T-cell (primary cell): ENCODE measurements around the gene CCNJL. TPM values are rescaled to one million over a fixed set of nuclear protein-coding genes. Genes with fewer than 3 reads are reported as not detected.

Experiments used
- ATAC-seq, 4 experiments: fragments of 200-7000 bp in 3 of 4; fragments of 150-1000 bp in 1 of 4; cut with Tn5 transposase; replicated peaks in 1 of 4; 1 replicate in 3 of 4; 2 replicates in 1 of 4; pipeline ENCODE4 v1.10.0; 2021; ENCODE audit warnings: moderate library complexity in 3 of 4, mild to moderate bottlenecking in 2 of 4, moderate number of reproducible peaks in 1 of 4
- CTCF ChIA-PET, 2 donors: fragments of 300-600 bp; sonication (Branson Sonifier 250); formaldehyde crosslinking; loops; one replicate each; lab custom pipeline; 2022; ENCODE audit warnings: antibody characterized with exemption in 2 of 2; lab: Charles Lee
- POLR2A ChIA-PET, 2 donors: fragments of 300-600 bp; sonication (Branson Sonifier 250); formaldehyde crosslinking; loops; one replicate each; lab custom pipeline; 2022; ENCODE audit warnings: antibody characterized with exemption in 2 of 2; lab: Charles Lee
- DNase-seq, 35 experiments: peaks; one replicate each; pipeline versions ENCODE4 v3.0.0 to v3.0.0-alpha.2; 2013 to 2023
- H3K27ac ChIP-seq: one replicate; pipeline ENCODE4 v1.5.1; 2013; ENCODE audit warnings: low read length
- H3K27me3 ChIP-seq, 2 experiments: replicated peaks in 1 of 2; 1 replicate in 1 of 2; 2 replicates in 1 of 2; pipeline versions ENCODE4 v1.6.1 to v1.7.0; 2013; ENCODE audit warnings: low read length in 1 of 2, mixed read lengths in 1 of 2; ENCODE audit not compliant: control insufficient read depth in 2 of 2, insufficient read depth in 2 of 2; ENCODE audit errors: extremely low read depth in 1 of 2
- H3K36me3 ChIP-seq, 2 donors: 1 replicate in 1 of 2; 2 replicates in 1 of 2; pipeline versions ENCODE4 v1.6.1 to v1.7.0; 2013; ENCODE audit warnings: low read length in 1 of 2; ENCODE audit not compliant: control insufficient read depth in 2 of 2, insufficient read depth in 1 of 2; ENCODE audit errors: extremely low read depth in 1 of 2
- H3K4me1 ChIP-seq, 2 experiments: 1 replicate in 1 of 2; 2 replicates in 1 of 2; pipeline versions ENCODE4 v1.6.1 to v1.7.0; 2013; ENCODE audit warnings: low read length in 2 of 2, mixed read lengths in 1 of 2; ENCODE audit not compliant: insufficient read depth in 2 of 2, control insufficient read depth in 1 of 2; ENCODE audit errors: extremely low read depth in 1 of 2
- H3K4me3 ChIP-seq, 2 donors: 1 replicate in 1 of 2; 2 replicates in 1 of 2; pipeline versions ENCODE4 v1.5.1 to v1.7.0; 2013; ENCODE audit warnings: mild to moderate bottlenecking in 2 of 2, low read length in 1 of 2, moderate library complexity in 1 of 2; ENCODE audit not compliant: control insufficient read depth in 1 of 2; ENCODE audit errors: extremely low read depth in 1 of 2
- H3K9me3 ChIP-seq: 2 replicates; pipeline ENCODE4 v1.7.0; 2013
- H3K27ac Mint-ChIP-seq, 2 donors: one replicate each; pipeline ENCODE4 v1.8.0; 2020 to 2021; ENCODE audit warnings: mild to moderate bottlenecking in 2 of 2, mixed read lengths in 2 of 2
- H3K27me3 Mint-ChIP-seq, 2 donors: one replicate each; pipeline ENCODE4 v1.8.0; 2021 to 2022; ENCODE audit warnings: mixed read lengths in 2 of 2
- H3K36me3 Mint-ChIP-seq: one replicate; pipeline ENCODE4 v1.8.0; 2021; ENCODE audit warnings: mixed read lengths
- H3K4me1 Mint-ChIP-seq, 3 donors: one replicate each; pipeline ENCODE4 v1.8.0; 2020 to 2022; ENCODE audit warnings: mixed read lengths in 3 of 3, mild to moderate bottlenecking in 1 of 3
- H3K4me3 Mint-ChIP-seq, 3 donors: one replicate each; pipeline ENCODE4 v1.8.0; 2020 to 2022; ENCODE audit warnings: mild to moderate bottlenecking in 3 of 3, mixed read lengths in 3 of 3, moderate library complexity in 3 of 3
- H3K9me3 Mint-ChIP-seq, 3 donors: one replicate each; pipeline ENCODE4 v1.8.0; 2020 to 2022; ENCODE audit warnings: mixed read lengths in 3 of 3
- WGBS: methylation state at CpG from one replicate; pipeline ENCODE4 v1.1.5; 2013; ENCODE audit warnings: missing lambda C conversion rate; ENCODE audit not compliant: insufficient coverage; 5-methylcytosine and 5-hydroxymethylcytosine counted together
- total RNA-seq, 35 experiments: library from RNA in 6 of 35; stranded (reverse) in 6 of 35; fragments of 120-200 nt in 1 of 35; gene quantifications; one replicate each; pipeline versions ENCODE4 v1.2.1 to v1.2.4 and lab custom pipeline; 2013 to 2026

CCNJL gene
- total RNA-seq, 5 donors from 2014 or later (not counting 1 experiment from before 2014, with no cell fraction given), result 0.33 to 0.41 (median 0.35) TPM; not detected in 2

GRCh38 chr5:160311491-160312133 lies 752 bp downstream of the CCNJL start:
- Mint-ChIP-seq H3K27ac (no peak overlapping the region), H3K4me1 (peaks cover 7 to 14% (median 10%) of the 10 kb centered on the region in 3 donors), H3K27me3 (peaks cover 54 to 57% of the 10 kb centered on the region in 2 donors), H3K4me3 (peak overlapping the region; percentile 31 to 62 (median 42)), H3K9me3 (no peaks in the 10 kb centered on the region), H3K36me3 (no peaks in the 10 kb centered on the region)
- ChIA-PET CTCF (interaction anchor here in 1 of 2 donors (0.5 kb wide), 1 partner anchor 85 kb away, joined by 3 read pairs; no protein-coding TSS in a partner anchor), POLR2A (no interaction called here)
- Histone ChIP-seq H3K27ac (no peak overlapping the region), H3K27me3 (peaks cover 0 to 29% of the 10 kb centered on the region in 2 experiments), H3K4me3 (peak overlapping the region in 1 of 2 donors; percentile 58), H3K9me3 (no peaks in the 10 kb centered on the region), H3K36me3 (no peaks in the 10 kb centered on the region), H3K4me1 (peaks cover 0 to 10% of the 10 kb centered on the region in 2 experiments)
- no peak for DNase-seq
- 2% methylated on average over 37 of the region's 45 CpGs for WGBS
- no peak for ATAC-seq

DNA sequence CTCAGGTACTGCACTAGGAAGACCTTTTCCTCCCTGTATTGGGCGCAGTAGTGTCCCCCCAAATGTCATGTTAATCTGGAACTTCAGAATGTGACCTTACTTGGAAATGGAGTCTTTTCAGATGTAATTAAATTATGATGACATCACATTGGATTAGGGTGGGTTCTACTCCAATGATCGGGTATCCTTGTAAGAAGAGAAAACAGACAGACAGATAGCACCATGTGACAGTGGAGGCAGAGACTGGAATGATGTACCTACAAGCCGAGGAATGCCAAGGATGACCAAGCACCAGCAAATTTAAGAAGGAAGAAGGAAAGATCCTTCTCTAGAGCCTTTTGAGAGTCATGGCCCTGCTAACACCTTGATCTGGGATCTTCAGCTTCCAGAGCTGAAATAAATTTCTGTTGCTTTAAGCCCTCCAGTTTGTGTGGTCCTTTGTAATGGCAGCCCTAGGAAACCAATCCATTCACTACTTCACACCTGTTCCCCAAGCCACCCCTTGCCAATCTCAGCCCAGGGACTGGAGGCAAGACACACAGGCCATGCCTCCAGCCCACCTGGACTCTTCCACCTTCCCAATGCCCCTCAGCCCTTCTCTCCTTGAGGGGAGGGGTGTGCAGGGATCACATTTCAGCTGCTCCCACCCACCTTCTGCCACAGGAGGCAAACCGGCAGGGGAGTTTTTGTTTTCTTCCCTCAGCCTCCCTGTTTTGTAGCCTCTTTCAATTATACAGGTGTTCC lies 1.6 kb downstream of the CCNJL start:
- ChIA-PET POLR2A (no interaction called here), CTCF (no interaction called here)
- H3K4me3 Mint-ChIP-seq, result no peak overlapping the region

DNA sequence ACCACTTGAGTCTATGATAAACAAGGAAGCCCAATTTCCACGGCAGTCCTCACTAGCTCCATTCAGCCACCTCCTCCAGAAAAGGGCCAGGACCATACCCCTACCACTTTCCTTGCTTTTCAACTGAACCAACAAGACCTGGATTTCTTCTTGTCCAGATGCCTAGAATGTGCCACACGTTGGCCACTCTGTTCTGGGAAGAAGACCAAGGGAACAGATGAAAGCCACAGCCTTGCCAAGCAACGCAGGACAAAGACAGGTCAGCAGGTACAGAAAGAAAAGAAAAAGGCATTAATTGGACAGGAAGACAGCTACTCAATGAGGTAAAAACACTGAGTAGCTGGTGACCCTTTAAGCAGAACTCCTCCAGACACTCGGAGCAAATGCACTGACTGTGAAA lies 2.2 kb downstream of the CCNJL start:
- no peaks in the 10 kb centered on the region for H3K9me3 ChIP-seq
- H3K4me3 ChIP-seq, result no peak overlapping the region
- DNase-seq, result no peak
- no peak overlapping the region for H3K27ac ChIP-seq
- H3K27me3 Mint-ChIP-seq, result peaks cover 48 to 54% of the 10 kb centered on the region in 2 donors
- H3K4me3 Mint-ChIP-seq, result no peak overlapping the region
- H3K36me3 ChIP-seq, result no peaks in the 10 kb centered on the region
- H3K9me3 Mint-ChIP-seq, result no peaks in the 10 kb centered on the region
- ATAC-seq, result no peak
- POLR2A ChIA-PET, result no interaction called here
- H3K4me1 Mint-ChIP-seq, result peaks cover 7 to 14% (median 10%) of the 10 kb centered on the region in 3 donors
- peaks cover 0 to 37% of the 10 kb centered on the region in 2 experiments for H3K27me3 ChIP-seq
- CTCF ChIA-PET, result no interaction called here
- H3K4me1 ChIP-seq, result peaks cover 0 to 10% of the 10 kb centered on the region in 2 experiments
- no peak overlapping the region for H3K27ac Mint-ChIP-seq
- no peaks in the 10 kb centered on the region for H3K36me3 Mint-ChIP-seq
- 77% methylated on average over 2 of the region's 4 CpGs for WGBS

More for the DNA sequence above, 1.6 kb downstream of the CCNJL start:
- Histone ChIP-seq H3K27me3 (peaks cover 0 to 34% of the 10 kb centered on the region in 2 experiments), H3K4me3 (no peak overlapping the region), H3K27ac (no peak overlapping the region), H3K36me3 (no peaks in the 10 kb centered on the region), H3K9me3 (no peaks in the 10 kb centered on the region), H3K4me1 (peaks cover 0 to 10% of the 10 kb centered on the region in 2 experiments)
- Mint-ChIP-seq H3K9me3 (no peaks in the 10 kb centered on the region), H3K27me3 (peaks cover 48 to 57% of the 10 kb centered on the region in 2 donors), H3K27ac (no peak overlapping the region), H3K36me3 (no peaks in the 10 kb centered on the region), H3K4me1 (peaks cover 7 to 14% (median 10%) of the 10 kb centered on the region in 3 donors)
- ATAC-seq (no peak), DNase-seq (no peak)
- WGBS, result 90% methylated on average over 2 of the region's 4 CpGs

DNA sequence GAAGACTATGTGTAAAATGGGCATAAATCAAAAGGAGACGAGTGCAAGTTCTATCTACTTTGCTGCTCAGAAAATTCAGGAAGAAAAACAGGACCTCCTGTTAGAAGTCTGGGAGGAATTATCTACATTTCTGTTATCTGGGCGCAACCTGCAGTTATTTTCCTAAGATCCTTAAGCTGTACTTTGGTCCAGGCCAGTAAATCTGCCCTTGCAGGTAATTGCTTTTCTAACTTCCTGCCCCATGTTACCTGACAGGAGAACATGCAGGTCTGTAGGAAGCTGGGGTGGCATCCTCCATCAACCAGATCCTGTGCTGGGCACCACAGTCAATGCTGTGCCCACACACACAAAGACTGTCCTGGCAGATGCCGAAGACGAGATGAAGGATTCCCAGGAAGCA lies 5.7 kb downstream of the CCNJL start:
- no peak for DNase-seq
- 85% methylated on average over 2 of the region's 4 CpGs for WGBS
- Histone ChIP-seq H3K9me3 (no peaks in the 10 kb centered on the region), H3K4me1 (peaks cover 0 to 3% of the 10 kb centered on the region in 2 experiments), H3K4me3 (no peak overlapping the region), H3K36me3 (no peaks in the 10 kb centered on the region), H3K27me3 (peaks cover 0 to 23% of the 10 kb centered on the region in 2 experiments), H3K27ac (no peak overlapping the region)
- H3K36me3 Mint-ChIP-seq, result no peaks in the 10 kb centered on the region
- H3K27ac Mint-ChIP-seq, result no peak overlapping the region
- ChIA-PET CTCF (no interaction called here), POLR2A (no interaction called here)
- no peaks in the 10 kb centered on the region for H3K9me3 Mint-ChIP-seq
- peaks cover 0 to 4% (median 4%) of the 10 kb centered on the region in 3 donors for H3K4me1 Mint-ChIP-seq
- H3K27me3 Mint-ChIP-seq, result peaks cover 30 to 41% of the 10 kb centered on the region in 2 donors
- ATAC-seq, result no peak
- H3K4me3 Mint-ChIP-seq, result no peak overlapping the region

DNA sequence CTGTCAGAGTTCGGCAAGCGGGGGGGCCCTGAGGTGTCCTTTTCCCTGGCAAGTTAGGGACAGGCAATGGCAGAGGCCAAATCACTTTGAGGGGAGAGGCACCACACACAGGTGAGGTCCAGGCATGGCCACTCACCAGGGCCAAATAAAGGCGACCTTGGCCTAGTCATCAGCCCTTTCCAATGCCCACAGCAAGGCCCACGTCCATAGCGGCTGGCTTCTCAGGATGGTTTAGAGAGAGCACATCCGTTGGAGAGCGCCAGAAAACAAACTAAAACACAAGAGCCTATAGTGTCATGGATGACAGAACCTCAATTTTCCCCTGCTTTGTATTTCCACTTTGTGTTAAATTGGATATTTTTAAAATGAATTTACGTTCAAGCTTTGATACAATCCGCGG lies 7.0 kb downstream of the CCNJL start:
- Histone ChIP-seq H3K36me3 (no peaks in the 10 kb centered on the region), H3K27me3 (peaks cover 0 to 13% of the 10 kb centered on the region in 2 experiments), H3K4me3 (no peak overlapping the region), H3K4me1 (no peaks in the 10 kb centered on the region), H3K27ac (no peak overlapping the region), H3K9me3 (no peaks in the 10 kb centered on the region)
- no peaks in the 10 kb centered on the region for H3K4me1 Mint-ChIP-seq
- POLR2A ChIA-PET, result no interaction called here
- H3K27ac Mint-ChIP-seq, result no peak overlapping the region
- no peak overlapping the region for H3K4me3 Mint-ChIP-seq
- WGBS, result 92% methylated on average over 2 of the region's 10 CpGs
- CTCF ChIA-PET, result no interaction called here
- no peaks in the 10 kb centered on the region for H3K36me3 Mint-ChIP-seq
- ATAC-seq (no peak), DNase-seq (no peak)
- H3K27me3 Mint-ChIP-seq, result peaks cover 18 to 30% of the 10 kb centered on the region in 2 donors
- H3K9me3 Mint-ChIP-seq, result no peaks in the 10 kb centered on the region

DNA sequence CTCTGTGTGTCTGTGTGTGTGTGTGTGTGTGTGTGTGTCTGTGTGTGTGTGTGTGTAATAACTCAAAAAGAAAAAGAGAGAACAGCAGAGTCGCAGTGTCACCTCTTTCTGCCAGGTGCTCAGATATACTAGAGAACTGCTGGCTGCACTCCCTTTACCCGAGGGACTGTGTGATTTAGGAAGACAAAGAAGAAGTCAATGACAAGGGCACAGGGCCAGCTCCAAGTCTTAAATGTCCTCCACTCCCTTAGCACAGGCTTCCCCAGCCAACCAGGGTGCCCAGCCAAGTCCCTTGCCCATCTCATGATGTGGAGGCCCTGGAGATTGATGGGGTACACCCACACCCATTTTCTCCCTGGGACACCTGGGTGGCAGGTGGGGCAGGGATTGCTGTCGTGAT lies 8.7 kb downstream of the CCNJL start:
- Histone ChIP-seq H3K36me3 (no peaks in the 10 kb centered on the region), H3K9me3 (no peaks in the 10 kb centered on the region), H3K4me1 (no peaks in the 10 kb centered on the region), H3K27me3 (peaks cover 0 to 8% of the 10 kb centered on the region in 2 experiments), H3K4me3 (no peak overlapping the region), H3K27ac (no peak overlapping the region)
- Mint-ChIP-seq H3K9me3 (no peaks in the 10 kb centered on the region), H3K36me3 (no peaks in the 10 kb centered on the region), H3K27me3 (peaks cover 9 to 17% of the 10 kb centered on the region in 2 donors), H3K27ac (no peak overlapping the region), H3K4me3 (no peak overlapping the region), H3K4me1 (no peaks in the 10 kb centered on the region)
- ChIA-PET CTCF (no interaction called here), POLR2A (no interaction called here)
- no peak for DNase-seq
- no peak for ATAC-seq
- WGBS, result 67% methylated on average over 2 of the region's 3 CpGs
